IPS-20b (cell line): ENCODE data around the gene RTRAF.

Source experiments
- H3K27ac ChIP-seq: one replicate; pipeline ENCODE4 v1.5.1; 2013; ENCODE audit warnings: low read length
- H3K27me3 ChIP-seq: 2 replicates; pipeline ENCODE4 v1.6.1; 2013; ENCODE audit warnings: mild to moderate bottlenecking, low read length, inconsistent platforms; ENCODE audit not compliant: insufficient read depth
- H3K36me3 ChIP-seq: 2 replicates; pipeline ENCODE4 v1.6.1; 2013; ENCODE audit warnings: low read depth, mild to moderate bottlenecking, inconsistent platforms, low read length, moderate library complexity; ENCODE audit not compliant: insufficient read depth
- H3K4me1 ChIP-seq: 2 replicates; pipeline ENCODE4 v1.6.1; 2013; ENCODE audit warnings: mild to moderate bottlenecking, control low read depth, inconsistent platforms, low read length, moderate library complexity; ENCODE audit not compliant: insufficient read depth
- H3K4me3 ChIP-seq: 2 replicates; pipeline ENCODE4 v1.5.1; 2013; ENCODE audit warnings: mild to moderate bottlenecking, low read length, inconsistent platforms
- H3K9ac ChIP-seq: 2 replicates; pipeline ENCODE4 v1.6.1; 2013; ENCODE audit warnings: low read depth, mild to moderate bottlenecking, inconsistent platforms, low read length, moderate library complexity
- H3K9me3 ChIP-seq: 2 replicates; pipeline ENCODE4 v1.6.1; 2013; ENCODE audit warnings: mild to moderate bottlenecking, low read depth, low read length, inconsistent platforms; ENCODE audit not compliant: insufficient read depth

RTRAF gene

DNA sequence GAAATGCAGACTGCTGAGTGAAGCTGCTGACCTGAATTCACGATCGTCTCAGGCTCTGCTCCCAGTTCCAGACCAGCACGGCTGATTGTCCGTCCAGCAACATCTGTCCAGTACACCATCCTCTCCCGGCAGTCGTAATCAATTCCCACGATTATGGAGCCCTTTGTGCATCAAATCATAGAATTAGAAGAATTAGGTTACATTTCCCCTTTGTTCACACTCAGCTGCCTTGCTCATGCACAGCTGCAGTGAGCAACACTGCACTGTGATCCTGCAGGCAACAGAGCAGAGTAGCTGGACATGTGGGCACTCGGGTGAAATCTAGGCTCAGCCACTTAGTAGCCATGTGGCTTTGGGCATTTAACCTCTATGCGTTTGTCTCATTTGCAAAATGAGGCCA lies 22.2 kb downstream of the RTRAF start:
- H3K9ac ChIP-seq = no peak overlapping the region
- no peaks in the 10 kb centered on the region for H3K27me3 ChIP-seq
- peaks cover 8% of the 10 kb centered on the region for H3K4me1 ChIP-seq
- peaks cover 57% of the 10 kb centered on the region for H3K36me3 ChIP-seq
- H3K4me3 ChIP-seq = no peak overlapping the region
- H3K9me3 ChIP-seq = no peaks in the 10 kb centered on the region
- no peak overlapping the region for H3K27ac ChIP-seq

DNA sequence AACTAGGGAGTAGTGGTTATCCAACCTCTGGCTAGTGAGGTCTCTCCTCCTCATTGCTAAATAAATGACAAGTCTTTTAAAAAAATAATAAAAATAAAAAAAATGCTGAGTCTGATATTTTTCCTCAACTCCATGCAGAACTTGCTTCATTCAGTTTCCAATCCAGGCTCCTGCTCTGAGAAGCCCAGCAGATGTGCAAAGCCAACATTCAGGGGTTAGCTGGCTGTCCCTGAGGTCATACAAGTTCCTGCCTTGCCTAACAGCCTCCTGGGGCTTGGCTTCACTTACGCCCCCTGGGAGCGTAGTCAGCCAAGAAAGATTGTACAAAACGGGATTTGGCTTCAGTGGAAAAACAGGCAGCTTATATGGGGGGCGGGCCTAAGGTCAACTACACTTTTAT lies 23.3 kb downstream of the RTRAF start:
- no peak overlapping the region for H3K27ac ChIP-seq

DNA sequence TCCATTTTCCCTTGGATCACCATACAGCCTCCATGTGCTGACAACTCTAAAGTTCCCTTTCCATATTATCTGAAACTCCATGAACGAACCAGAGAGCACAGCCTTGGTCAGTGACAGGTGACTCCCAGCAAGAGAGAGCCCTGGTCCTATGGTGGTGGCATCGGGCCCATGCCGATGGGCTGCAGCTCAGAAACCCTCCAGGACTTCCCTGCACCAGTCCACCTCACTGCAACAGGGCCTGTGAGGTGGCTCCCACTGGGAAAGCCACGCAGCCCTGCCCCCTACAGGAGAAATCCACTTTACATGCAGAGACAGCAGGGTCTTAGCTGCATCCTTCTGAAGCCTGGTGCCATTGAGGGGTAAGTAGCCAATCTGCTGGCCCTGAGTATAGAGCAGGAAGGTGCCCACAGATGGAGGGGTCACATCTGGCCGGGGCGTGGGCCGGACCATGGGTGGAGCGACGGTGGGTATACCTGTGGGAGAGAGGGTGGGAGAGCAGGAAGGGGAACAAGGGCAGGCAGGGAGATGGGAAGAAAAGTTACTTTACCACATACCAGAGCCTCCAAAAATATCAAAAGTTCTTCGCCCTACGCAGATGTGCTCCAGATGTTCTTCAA lies 24.7 kb downstream of the RTRAF start:
- peaks cover 8% of the 10 kb centered on the region for H3K4me1 ChIP-seq
- no peak overlapping the region for H3K4me3 ChIP-seq
- peaks cover 31% of the 10 kb centered on the region for H3K36me3 ChIP-seq
- H3K27me3 ChIP-seq = no peaks in the 10 kb centered on the region
- H3K9ac ChIP-seq = no peak overlapping the region
- H3K27ac ChIP-seq = no peak overlapping the region
- no peaks in the 10 kb centered on the region for H3K9me3 ChIP-seq

More for the DNA sequence above, 23.3 kb downstream of the RTRAF start:
- no peak overlapping the region for H3K4me3 ChIP-seq
- peaks cover 8% of the 10 kb centered on the region for H3K4me1 ChIP-seq
- no peak overlapping the region for H3K9ac ChIP-seq
- no peaks in the 10 kb centered on the region for H3K27me3 ChIP-seq
- peaks cover 46% of the 10 kb centered on the region for H3K36me3 ChIP-seq
- no peaks in the 10 kb centered on the region for H3K9me3 ChIP-seq

DNA sequence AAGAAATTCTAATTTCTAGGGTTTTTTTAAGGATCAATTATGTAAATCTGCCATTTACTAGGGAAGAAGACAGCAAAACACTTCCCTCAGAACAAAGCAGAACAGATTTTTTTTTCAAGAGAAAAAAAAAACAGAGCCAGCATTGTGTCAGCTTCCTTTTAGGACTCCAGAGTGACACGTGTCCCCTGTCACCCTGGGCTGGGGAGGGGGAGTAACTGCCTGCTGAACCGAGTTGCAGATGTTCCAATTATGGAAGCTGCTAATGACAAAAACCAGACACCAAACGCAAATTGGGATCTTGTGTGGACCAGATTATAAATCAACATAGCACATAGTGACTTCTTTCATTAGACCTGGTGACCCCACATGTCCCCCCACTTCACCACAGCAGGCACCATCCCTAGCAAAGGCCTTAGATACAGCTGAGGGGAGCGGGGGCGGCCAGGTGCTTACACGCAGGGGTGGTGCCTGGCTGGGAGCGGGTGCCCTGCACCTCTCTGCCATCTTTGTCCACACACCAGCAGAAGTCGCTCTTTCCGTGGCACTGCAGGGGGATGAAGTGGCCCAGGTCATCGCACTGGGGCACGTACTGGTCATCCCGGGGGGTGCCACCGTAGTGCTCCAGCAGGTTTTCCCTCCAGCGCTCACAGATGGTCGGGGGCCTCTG lies 25.4 kb downstream of the RTRAF start:
- Histone ChIP-seq H3K4me1 (peaks cover 8% of the 10 kb centered on the region), H3K27ac (no peak overlapping the region), H3K4me3 (no peak overlapping the region), H3K36me3 (peaks cover 25% of the 10 kb centered on the region), H3K9ac (no peak overlapping the region), H3K9me3 (no peaks in the 10 kb centered on the region), H3K27me3 (no peaks in the 10 kb centered on the region)

DNA sequence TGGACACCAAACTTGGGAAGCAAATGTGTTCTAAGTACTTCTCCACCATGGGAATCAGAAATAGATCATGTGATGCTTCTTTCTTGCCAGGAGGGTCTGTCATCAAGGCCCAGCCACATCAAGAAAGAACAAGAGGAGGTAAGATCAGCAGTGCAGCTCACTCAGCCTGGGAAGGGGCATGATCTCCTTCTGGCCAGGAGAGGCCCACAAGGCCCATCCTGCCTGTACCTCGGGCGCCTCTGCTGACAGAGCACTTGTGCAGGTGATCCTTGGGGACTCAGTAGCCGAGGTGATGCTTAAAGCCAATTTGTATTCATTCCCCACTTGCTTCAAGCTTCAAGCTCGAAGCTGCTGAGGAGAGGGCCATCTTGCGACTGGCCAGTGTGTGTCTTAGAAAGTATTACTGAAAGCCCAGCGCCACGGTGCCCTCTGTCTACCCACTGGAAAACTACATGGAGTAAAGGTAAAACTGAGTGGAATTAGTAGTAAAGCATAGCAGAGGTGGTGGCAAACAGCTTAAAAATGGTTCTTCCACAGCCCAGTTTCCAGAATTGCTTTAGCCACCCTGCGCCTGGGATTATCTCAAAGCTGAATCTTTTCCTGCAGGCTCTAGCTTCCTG lies 26.2 kb downstream of the RTRAF start:
- no peaks in the 10 kb centered on the region for H3K27me3 ChIP-seq
- peaks cover 8% of the 10 kb centered on the region for H3K4me1 ChIP-seq
- peaks cover 17% of the 10 kb centered on the region for H3K36me3 ChIP-seq
- H3K9ac ChIP-seq = no peak overlapping the region
- no peak overlapping the region for H3K27ac ChIP-seq
- H3K4me3 ChIP-seq = no peak overlapping the region
- H3K9me3 ChIP-seq = no peaks in the 10 kb centered on the region

DNA sequence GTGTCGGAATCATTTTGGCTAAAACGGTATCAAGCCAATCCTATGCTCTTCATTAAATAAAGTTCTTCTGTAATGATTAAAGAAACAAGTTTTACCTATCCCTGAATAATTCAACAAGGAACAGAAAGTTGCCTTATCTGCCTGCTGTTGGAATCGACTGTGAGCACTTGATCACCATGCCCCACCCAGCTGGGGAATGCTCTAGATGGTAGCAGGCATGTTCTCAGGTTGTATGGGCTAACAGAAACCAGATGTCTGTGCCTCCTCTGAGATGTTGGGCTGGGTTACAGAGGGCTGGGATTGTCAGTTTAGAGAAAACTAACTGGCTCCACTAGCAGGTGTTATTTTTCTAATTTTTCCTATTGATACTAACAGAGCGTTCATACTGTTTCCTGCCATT lies 28.9 kb downstream of the RTRAF start:
- no peaks in the 10 kb centered on the region for H3K9me3 ChIP-seq
- H3K27me3 ChIP-seq = no peaks in the 10 kb centered on the region
- H3K4me1 ChIP-seq = peaks cover 11% of the 10 kb centered on the region
- no peak overlapping the region for H3K4me3 ChIP-seq
- no peaks in the 10 kb centered on the region for H3K36me3 ChIP-seq
- no peak overlapping the region for H3K9ac ChIP-seq
- no peak overlapping the region for H3K27ac ChIP-seq

DNA sequence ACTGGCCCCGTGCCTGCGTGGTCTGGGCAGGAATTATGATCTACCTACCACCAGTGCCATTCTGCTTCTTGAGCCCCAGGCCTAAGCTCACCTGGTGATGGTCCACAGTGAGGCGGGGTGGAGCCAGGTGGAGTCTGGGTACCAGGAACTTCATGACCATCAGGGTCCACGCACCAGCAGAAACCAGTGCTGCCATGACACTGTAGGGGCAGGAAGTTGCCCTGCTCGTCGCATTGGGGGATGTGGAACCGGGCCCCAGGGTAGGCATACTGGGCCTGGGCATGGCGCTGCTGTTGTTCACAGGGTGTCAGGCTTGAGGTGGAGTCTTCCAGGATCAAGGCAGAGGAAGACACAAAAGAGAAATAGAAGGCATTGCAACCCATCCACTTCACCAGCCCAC lies 29.6 kb downstream of the RTRAF start:
- Histone ChIP-seq H3K9ac (no peak overlapping the region), H3K4me3 (no peak overlapping the region), H3K9me3 (no peaks in the 10 kb centered on the region), H3K27me3 (no peaks in the 10 kb centered on the region), H3K27ac (no peak overlapping the region), H3K36me3 (no peaks in the 10 kb centered on the region), H3K4me1 (peaks cover 11% of the 10 kb centered on the region; the same call in 1 of the 2 replicates)

DNA sequence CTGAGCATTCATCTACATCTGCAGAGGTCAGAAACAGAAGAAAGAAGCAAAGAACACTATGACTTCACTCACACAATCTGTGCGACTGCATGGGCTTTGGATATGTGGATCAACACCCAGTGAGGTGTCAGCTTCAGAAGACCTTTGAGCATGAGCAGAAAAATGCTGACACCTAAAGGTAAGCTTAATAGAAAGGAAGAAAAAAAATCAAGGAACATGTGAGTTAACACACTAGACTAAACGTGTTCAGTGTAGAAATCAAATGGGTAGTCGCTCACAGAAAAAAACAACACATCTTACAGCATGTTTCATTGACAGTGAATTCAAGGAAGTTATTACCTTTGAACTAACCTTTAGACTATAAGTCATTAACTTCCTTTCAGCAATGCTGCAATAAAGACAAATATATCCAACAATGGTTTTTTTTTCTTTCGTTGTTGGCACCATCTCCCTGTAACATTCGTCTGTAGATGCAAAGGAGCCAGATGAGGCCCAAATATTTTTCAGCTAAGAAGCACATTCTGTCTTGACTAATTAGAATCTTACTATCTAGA lies 30.9 kb downstream of the RTRAF start:
- Histone ChIP-seq H3K4me3 (no peak overlapping the region), H3K4me1 (peaks cover 11% of the 10 kb centered on the region; the same call in 1 of the 2 replicates), H3K36me3 (no peaks in the 10 kb centered on the region), H3K9me3 (no peaks in the 10 kb centered on the region), H3K27ac (no peak overlapping the region), H3K27me3 (no peaks in the 10 kb centered on the region), H3K9ac (no peak overlapping the region)

DNA sequence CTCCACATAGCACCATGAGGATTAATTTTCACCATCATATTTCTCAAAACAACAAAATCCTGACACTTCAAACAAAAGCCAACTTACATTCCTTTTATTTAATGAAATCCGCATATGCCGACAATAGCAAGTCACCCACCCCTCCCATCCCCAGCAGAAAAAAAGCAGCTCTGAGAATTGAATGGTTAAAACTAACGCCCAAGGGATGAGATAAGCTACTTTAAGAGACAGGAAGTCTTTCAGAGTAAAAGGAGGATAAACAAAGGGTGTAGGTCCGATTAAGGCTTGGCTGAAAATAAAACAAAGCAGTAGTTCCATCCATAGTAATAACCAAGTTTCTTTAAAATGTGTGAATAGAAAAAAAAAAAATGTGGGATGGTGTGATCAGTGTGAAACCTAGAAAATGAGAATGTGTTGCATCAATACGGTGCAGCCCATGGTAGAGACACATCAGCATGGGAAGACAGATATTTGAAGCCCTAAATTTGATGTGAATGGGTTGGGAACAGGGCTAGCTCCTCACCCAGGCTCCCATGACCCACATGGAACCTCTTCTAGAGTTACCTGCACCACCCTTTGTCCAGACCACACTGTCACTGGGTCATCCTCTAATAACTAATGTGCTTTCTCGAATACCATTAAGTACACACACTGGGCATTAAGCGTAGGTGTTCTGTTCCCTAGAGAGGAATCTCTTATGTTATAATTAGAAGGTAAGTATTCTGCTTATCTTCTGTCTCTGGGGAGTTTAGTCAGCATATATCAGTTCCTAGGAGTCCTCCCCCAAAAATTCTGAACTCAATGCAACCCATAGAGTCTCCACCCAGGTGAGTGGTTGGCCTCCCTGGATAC lies 31.7 kb downstream of the RTRAF start:
- H3K9me3 ChIP-seq = no peaks in the 10 kb centered on the region
- H3K27ac ChIP-seq = no peak overlapping the region
- H3K9ac ChIP-seq = no peak overlapping the region
- no peaks in the 10 kb centered on the region for H3K36me3 ChIP-seq
- H3K4me3 ChIP-seq = no peak overlapping the region
- H3K4me1 ChIP-seq = peaks cover 11% of the 10 kb centered on the region; the same call in 1 of the 2 replicates
- H3K27me3 ChIP-seq = no peaks in the 10 kb centered on the region

DNA sequence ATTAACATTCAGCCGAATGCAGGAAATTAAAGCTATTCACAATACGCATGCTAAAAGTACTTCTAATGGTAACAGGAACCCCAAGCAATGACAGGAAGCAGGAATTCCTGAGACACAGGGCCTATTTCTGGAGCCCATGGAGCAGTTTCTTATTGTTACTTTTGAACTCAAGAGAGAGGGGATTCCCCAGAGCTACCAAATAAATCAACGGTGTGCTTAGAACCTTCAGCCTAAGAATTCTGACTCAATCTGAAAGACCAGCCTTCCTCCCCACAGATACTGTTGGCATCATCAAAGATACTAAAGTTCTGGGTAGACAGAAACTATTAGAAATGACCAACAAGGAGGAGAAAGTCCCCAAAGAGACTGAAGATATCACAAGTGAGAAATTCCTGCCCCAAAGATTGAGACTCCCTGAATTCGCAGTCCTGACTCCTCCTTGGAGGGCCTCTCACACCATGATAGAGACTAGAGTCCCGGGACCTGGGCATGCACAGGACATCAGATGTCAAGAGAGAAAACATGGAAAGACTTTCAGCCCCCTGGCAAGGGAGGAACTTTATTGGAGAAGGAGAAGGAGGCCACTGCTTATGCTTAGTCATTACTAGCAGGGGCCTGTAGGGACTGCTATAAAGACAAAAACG lies 32.7 kb downstream of the RTRAF start:
- Histone ChIP-seq H3K36me3 (no peaks in the 10 kb centered on the region), H3K4me3 (no peak overlapping the region), H3K4me1 (peaks cover 11% of the 10 kb centered on the region; the same call in 1 of the 2 replicates), H3K27me3 (no peaks in the 10 kb centered on the region), H3K27ac (no peak overlapping the region), H3K9ac (no peak overlapping the region), H3K9me3 (no peaks in the 10 kb centered on the region)

DNA sequence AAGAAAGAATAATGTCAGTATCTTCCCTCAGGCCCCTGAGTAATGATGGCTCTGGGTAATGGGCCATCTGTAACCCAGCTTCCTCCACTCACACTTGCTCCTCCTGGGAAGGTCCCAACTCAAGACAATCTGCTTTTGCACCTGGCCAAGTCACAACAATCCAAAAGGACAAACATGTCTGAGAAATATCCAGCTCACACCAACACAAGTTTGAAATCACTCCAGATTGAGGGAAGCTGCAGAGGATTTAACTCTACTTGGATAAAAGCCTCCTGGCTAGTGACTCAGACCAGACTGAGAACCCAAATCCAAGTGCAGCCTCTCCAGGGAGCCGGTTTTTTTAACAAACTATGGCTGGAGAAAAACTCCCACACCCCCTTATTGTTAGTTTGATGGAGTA lies 34.2 kb downstream of the RTRAF start:
- H3K36me3 ChIP-seq = no peaks in the 10 kb centered on the region

More for the DNA sequence above, 34.2 kb downstream of the RTRAF start:
- Histone ChIP-seq H3K9ac (no peak overlapping the region), H3K4me1 (peaks cover 11% of the 10 kb centered on the region; the same call in 1 of the 2 replicates), H3K4me3 (no peak overlapping the region), H3K27ac (no peak overlapping the region), H3K27me3 (no peaks in the 10 kb centered on the region), H3K9me3 (no peaks in the 10 kb centered on the region)
